Neural progenitor cell (in vitro differentiated cells): ENCODE results near the gene VCL.

Experiments
- CTCF ChIP-seq: fragments of 200-600 bp; sonication (generic); IDR thresholded peaks from 2 replicates; pipeline ENCODE4 v1.5.1; 2017; ENCODE audit warnings: antibody characterized with exemption, mild to moderate bottlenecking
- EZH2 ChIP-seq: fragments of 200-600 bp; sonication (generic); IDR thresholded peaks from 2 replicates; pipeline ENCODE4 v1.6.1; 2017; ENCODE audit warnings: antibody characterized with exemption, mild to moderate bottlenecking, moderate library complexity

- TF ChIP-seq CTCF (no peak), EZH2 (no peak)
Observed at GRCh38 chr10:74047871-74048270, 50.0 kb downstream of the VCL start.
